B cell (primary cell): ENCODE measurements around the gene TET3. TPM values are rescaled to one million over a fixed set of nuclear protein-coding genes. Genes with fewer than 3 reads are reported as not detected.

ENCODE experiments used
- ATAC-seq: fragments of 200-7000 bp; cut with Tn5 transposase; one replicate; pipeline ENCODE4 v1.10.0; 2021; ENCODE audit warnings: low read depth, mild to moderate bottlenecking, moderate number of reproducible peaks, moderate library complexity
- CTCF ChIA-PET: fragments of 350-600 bp; sonication (Branson Sonifier 250); formaldehyde crosslinking; loops from one replicate; lab custom pipeline; 2021; ENCODE audit warnings: antibody characterized with exemption, inconsistent platforms; lab: Charles Lee
- POLR2A ChIA-PET: fragments of 350-600 bp; sonication (Branson Sonifier 250); formaldehyde crosslinking; loops from one replicate; lab custom pipeline; 2021; ENCODE audit warnings: antibody characterized with exemption; lab: Charles Lee
- DNase-seq: peaks from one replicate; pipeline ENCODE4 v3.0.0; 2013
- H2AFZ ChIP-seq: 2 replicates; pipeline ENCODE4 v1.6.1; 2012; ENCODE audit warnings: mild to moderate bottlenecking, low read depth, low read length; ENCODE audit not compliant: insufficient read depth, poor library complexity, severe bottlenecking
- H3K27ac ChIP-seq, 2 donors: 1 replicate in 1 of 2; 2 replicates in 1 of 2; pipeline ENCODE4 v1.5.1; 2012 to 2013; ENCODE audit warnings: low read length in 2 of 2, mild to moderate bottlenecking in 2 of 2, moderate library complexity in 1 of 2
- H3K27me3 ChIP-seq, 4 experiments: fragments of 200-600 bp in 1 of 4; sonication (generic) in 1 of 4; replicated peaks in 1 of 4; 1 replicate in 2 of 4; 2 replicates in 2 of 4; pipeline versions ENCODE4 v1.6.1 to v1.7.0; 2013 to 2016; ENCODE audit warnings: low read length in 3 of 4, mild to moderate bottlenecking in 2 of 4, mixed read lengths in 1 of 4, moderate library complexity in 1 of 4; ENCODE audit not compliant: insufficient read depth in 4 of 4, control insufficient read depth in 3 of 4; ENCODE audit errors: control extremely low read depth in 1 of 4
- H3K36me3 ChIP-seq, 2 experiments: replicated peaks in 1 of 2; 1 replicate in 1 of 2; 2 replicates in 1 of 2; pipeline versions ENCODE4 v1.6.1 to v1.7.1; 2013; ENCODE audit warnings: low read length in 1 of 2; ENCODE audit not compliant: insufficient read depth in 2 of 2, control insufficient read depth in 1 of 2; ENCODE audit errors: control extremely low read depth in 1 of 2, extremely low read depth in 1 of 2
- H3K4me1 ChIP-seq, 2 donors: fragments of 200-600 bp in 1 of 2; sonication (generic) in 1 of 2; 1 replicate in 1 of 2; 2 replicates in 1 of 2; pipeline versions ENCODE4 v1.5.1 to v1.6.1; 2013 to 2017; ENCODE audit warnings: low read length in 2 of 2; ENCODE audit not compliant: control insufficient read depth in 2 of 2, insufficient read depth in 2 of 2
- H3K4me2 ChIP-seq: replicated peaks from 2 replicates; pipeline ENCODE3; 2012; ENCODE audit warnings: mild to moderate bottlenecking, low read depth, low read length; ENCODE audit not compliant: poor library complexity, severe bottlenecking
- H3K4me3 ChIP-seq, 5 experiments: fragments of 200-600 bp in 1 of 5; sonication (generic) in 1 of 5; 1 replicate in 3 of 5; 2 replicates in 2 of 5; pipeline versions ENCODE4 v1.5.1 to v1.7.0; 2011 to 2016; ENCODE audit warnings: low read length in 4 of 5, mild to moderate bottlenecking in 4 of 5, low read depth in 2 of 5, control low read depth in 1 of 5, moderate library complexity in 1 of 5; ENCODE audit not compliant: insufficient read depth in 1 of 5; ENCODE audit errors: control extremely low read depth in 1 of 5, extremely low read depth in 1 of 5
- H3K79me2 ChIP-seq: fragments of 200-600 bp; sonication (generic); one replicate; pipeline ENCODE4 v1.6.0; 2016; ENCODE audit warnings: low read length; ENCODE audit not compliant: control insufficient read depth, insufficient read depth
- H3K9ac ChIP-seq: fragments of 200-600 bp; sonication (generic); 2 replicates; pipeline ENCODE4 v1.6.1; 2017; ENCODE audit warnings: mild to moderate bottlenecking, low read length, moderate library complexity
- H3K9me3 ChIP-seq, 3 donors: one replicate each; pipeline versions ENCODE4 v1.6.1 to v1.7.1; 2013; ENCODE audit warnings: low read length in 2 of 3; ENCODE audit not compliant: control insufficient read depth in 2 of 3, insufficient read depth in 1 of 3; ENCODE audit errors: control extremely low read depth in 1 of 3
- H4K20me1 ChIP-seq: 2 replicates; pipeline ENCODE4 v1.6.0; 2012; ENCODE audit warnings: mild to moderate bottlenecking, low read length; ENCODE audit not compliant: insufficient read depth, control insufficient read depth, poor library complexity, severe bottlenecking
- H3K27ac Mint-ChIP-seq: one replicate; pipeline ENCODE4 v1.8.0; 2021; ENCODE audit warnings: mixed read lengths
- H3K27me3 Mint-ChIP-seq: one replicate; pipeline ENCODE4 v1.8.0; 2021; ENCODE audit warnings: mixed read lengths
- H3K4me1 Mint-ChIP-seq: one replicate; pipeline ENCODE4 v1.8.0; 2021; ENCODE audit warnings: mixed read lengths
- H3K4me3 Mint-ChIP-seq: one replicate; pipeline ENCODE4 v1.8.0; 2021; ENCODE audit warnings: mixed read lengths
- H3K9me3 Mint-ChIP-seq: one replicate; pipeline ENCODE4 v1.8.0; 2022; ENCODE audit warnings: mixed read lengths; ENCODE audit not compliant: insufficient read depth
- EZH2 ChIP-seq: IDR thresholded peaks from 2 replicates; pipeline ENCODE4 v1.6.1; 2012; ENCODE audit warnings: borderline replicate concordance, low read depth, mild to moderate bottlenecking, moderate library complexity, low read length; ENCODE audit not compliant: insufficient read depth, poor library complexity, severe bottlenecking
- whole genome bisulfite sequencing: methylation state at CpG from one replicate; pipeline ENCODE4 v1.1.5; 2013; ENCODE audit warnings: missing lambda C conversion rate; ENCODE audit not compliant: insufficient coverage; 5-methylcytosine and 5-hydroxymethylcytosine counted together
- intact Hi-C: fragments of 100-400 bp; cut with micrococcal nuclease; formaldehyde crosslinking; loops from one replicate; pipeline ENCODE4 v1.10.0; 2022
- polyA plus RNA-seq: library from polyadenylated mRNA; depleted of rRNA; stranded (reverse); fragments of >200 nt; gene quantifications from 2 replicates; pipeline ENCODE4 v1.2.3, GENCODE V29; 2012
- total RNA-seq, 2 donors: library from RNA; stranded (reverse); fragments of 120-200 nt in 1 of 2; gene quantifications; 1 replicate in 1 of 2; 2 replicates in 1 of 2; pipeline versions ENCODE4 v1.2.3 to v1.2.4, GENCODE V29; 2013 to 2022
- TF ChIP-seq, protein P1 (sequence below): fragments of 200-600 bp; IDR thresholded peaks from one replicate; pipeline ENCODE4 v1.8.0; 2022; ENCODE audit warnings: antibody characterized with exemption, mild to moderate bottlenecking

Gene TET3
- total and polyA plus RNA-seq, 2 donors (not counting 1 experiment from before 2014, with no cell fraction given), result 4.7 to 43.9 TPM

DNA sequence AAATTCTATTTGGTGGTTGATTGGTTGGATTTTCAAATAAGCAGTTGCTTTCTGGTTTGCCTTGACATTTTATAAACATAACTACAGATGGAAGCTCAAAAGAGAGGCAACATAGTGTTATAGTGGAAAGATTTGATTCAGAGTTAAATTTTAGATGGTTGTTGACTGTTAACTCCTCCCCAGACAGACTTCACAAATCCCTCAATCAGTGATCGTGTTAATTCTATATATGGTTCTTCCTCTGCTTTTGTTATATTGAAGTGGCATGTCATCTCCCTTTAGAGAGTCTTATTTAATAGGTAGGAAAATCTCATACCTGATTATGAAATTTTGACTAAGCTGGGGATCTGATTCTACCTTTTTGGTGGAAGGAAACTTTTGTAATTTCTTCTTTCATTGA, 38.5 kb upstream of the TET3 start:
- no peak overlapping the region for H2AFZ ChIP-seq
- intact Hi-C loops, result loop anchor here (5.0 kb wide), 1 partner anchor 36 kb away; the partner anchor contains the start of gene TET3
- ChIA-PET POLR2A (no interaction called here), CTCF (interaction anchor here (2.0 kb wide), 1 partner anchor 38 kb away, joined by 5 read pairs; no protein-coding TSS in a partner anchor)
- no peak overlapping the region for H3K4me3 ChIP-seq
- H3K4me1 ChIP-seq, result peaks cover 24 to 29% of the 10 kb centered on the region in 2 donors
- DNase-seq, result no peak
- H3K27ac ChIP-seq, result peak overlapping the region in 1 of 2 donors; percentile 23
- no peak for TF ChIP-seq EZH2
- TF ChIP-seq, protein P1, sequence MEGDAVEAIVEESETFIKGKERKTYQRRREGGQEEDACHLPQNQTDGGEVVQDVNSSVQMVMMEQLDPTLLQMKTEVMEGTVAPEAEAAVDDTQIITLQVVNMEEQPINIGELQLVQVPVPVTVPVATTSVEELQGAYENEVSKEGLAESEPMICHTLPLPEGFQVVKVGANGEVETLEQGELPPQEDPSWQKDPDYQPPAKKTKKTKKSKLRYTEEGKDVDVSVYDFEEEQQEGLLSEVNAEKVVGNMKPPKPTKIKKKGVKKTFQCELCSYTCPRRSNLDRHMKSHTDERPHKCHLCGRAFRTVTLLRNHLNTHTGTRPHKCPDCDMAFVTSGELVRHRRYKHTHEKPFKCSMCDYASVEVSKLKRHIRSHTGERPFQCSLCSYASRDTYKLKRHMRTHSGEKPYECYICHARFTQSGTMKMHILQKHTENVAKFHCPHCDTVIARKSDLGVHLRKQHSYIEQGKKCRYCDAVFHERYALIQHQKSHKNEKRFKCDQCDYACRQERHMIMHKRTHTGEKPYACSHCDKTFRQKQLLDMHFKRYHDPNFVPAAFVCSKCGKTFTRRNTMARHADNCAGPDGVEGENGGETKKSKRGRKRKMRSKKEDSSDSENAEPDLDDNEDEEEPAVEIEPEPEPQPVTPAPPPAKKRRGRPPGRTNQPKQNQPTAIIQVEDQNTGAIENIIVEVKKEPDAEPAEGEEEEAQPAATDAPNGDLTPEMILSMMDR, result no peak
- H3K9ac ChIP-seq, result no peak overlapping the region
- Mint-ChIP-seq H3K4me3 (no peak overlapping the region), H3K9me3 (no peaks in the 10 kb centered on the region), H3K4me1 (peaks cover 44% of the 10 kb centered on the region), H3K27me3 (no peaks in the 10 kb centered on the region), H3K27ac (no peak overlapping the region)
- H3K4me2 ChIP-seq, result no peak overlapping the region
- WGBS, result no CpG with 5 or more reads among the region's 1 CpG
- no peak for ATAC-seq
- no peaks in the 10 kb centered on the region for H3K9me3 ChIP-seq
- peaks cover 0 to 68% of the 10 kb centered on the region in 2 experiments for H3K36me3 ChIP-seq
- H3K79me2 ChIP-seq, result peaks cover 53% of the 10 kb centered on the region
- no peaks in the 10 kb centered on the region for H3K27me3 ChIP-seq
- peaks cover 59% of the 10 kb centered on the region for H4K20me1 ChIP-seq

DNA sequence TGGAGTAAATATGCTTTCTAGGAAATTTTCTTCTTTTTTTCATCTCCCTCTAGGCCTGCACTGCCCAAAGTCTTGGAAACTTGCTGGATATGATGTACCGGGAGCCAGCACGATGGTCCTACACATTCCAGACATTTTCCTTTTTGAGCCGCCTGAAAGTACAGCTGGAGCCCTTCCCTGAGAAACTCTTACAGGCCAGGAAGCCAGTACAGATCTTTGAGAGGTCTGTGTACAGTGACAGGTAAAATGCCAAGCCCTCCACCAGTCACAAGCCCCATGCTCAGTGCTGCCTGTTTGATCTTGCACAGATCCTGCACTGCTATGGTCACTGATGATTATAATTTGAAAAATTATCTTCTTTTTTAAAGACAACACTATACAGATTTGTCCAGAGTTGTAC, 38.0 kb upstream of the TET3 start:
- Mint-ChIP-seq H3K4me3 (no peak overlapping the region), H3K27ac (no peak overlapping the region), H3K4me1 (peaks cover 44% of the 10 kb centered on the region), H3K9me3 (no peaks in the 10 kb centered on the region), H3K27me3 (no peaks in the 10 kb centered on the region)
- TF ChIP-seq, protein P1, result no peak
- no peak for TF ChIP-seq EZH2
- H3K9ac ChIP-seq, result no peak overlapping the region
- H3K79me2 ChIP-seq, result peaks cover 54% of the 10 kb centered on the region
- H3K9me3 ChIP-seq, result no peaks in the 10 kb centered on the region
- DNase-seq (no peak), ATAC-seq (no peak)
- no CpG with 5 or more reads among the region's 3 CpGs for WGBS
- peaks cover 24 to 29% of the 10 kb centered on the region in 2 donors for H3K4me1 ChIP-seq
- H4K20me1 ChIP-seq, result peaks cover 59% of the 10 kb centered on the region
- no peak overlapping the region for H3K4me3 ChIP-seq
- no peaks in the 10 kb centered on the region for H3K27me3 ChIP-seq
- H3K27ac ChIP-seq, result peak overlapping the region in 1 of 2 donors; percentile 35
- peaks cover 0 to 71% of the 10 kb centered on the region in 2 experiments for H3K36me3 ChIP-seq
- intact Hi-C loops, result loop anchor here (5.0 kb wide), 1 partner anchor 36 kb away; the partner anchor contains the start of gene TET3
- ChIA-PET POLR2A (no interaction called here), CTCF (interaction anchor here (2.0 kb wide), 1 partner anchor 39 kb away, joined by 5 read pairs; no protein-coding TSS in a partner anchor)
- no peak overlapping the region for H3K4me2 ChIP-seq
- H2AFZ ChIP-seq, result no peak overlapping the region
